GM12892 (cell line): ENCODE data around the gene SLC9A4.

Experiments used
- POLR2A ChIP-seq: IDR thresholded peaks from 2 replicates; pipeline ENCODE4 v1.6.1; 2011; ENCODE audit warnings: low read depth, low read length, control low read depth
- POLR2AphosphoS5 ChIP-seq: IDR thresholded peaks from 2 replicates; pipeline ENCODE4 v1.6.1; 2011; ENCODE audit warnings: low read depth, low read length, control low read depth
- TAF1 ChIP-seq: IDR thresholded peaks from 2 replicates; pipeline ENCODE4 v1.6.1; 2011; ENCODE audit warnings: low read depth, mild to moderate bottlenecking, control low read depth, low read length, borderline replicate concordance

DNA sequence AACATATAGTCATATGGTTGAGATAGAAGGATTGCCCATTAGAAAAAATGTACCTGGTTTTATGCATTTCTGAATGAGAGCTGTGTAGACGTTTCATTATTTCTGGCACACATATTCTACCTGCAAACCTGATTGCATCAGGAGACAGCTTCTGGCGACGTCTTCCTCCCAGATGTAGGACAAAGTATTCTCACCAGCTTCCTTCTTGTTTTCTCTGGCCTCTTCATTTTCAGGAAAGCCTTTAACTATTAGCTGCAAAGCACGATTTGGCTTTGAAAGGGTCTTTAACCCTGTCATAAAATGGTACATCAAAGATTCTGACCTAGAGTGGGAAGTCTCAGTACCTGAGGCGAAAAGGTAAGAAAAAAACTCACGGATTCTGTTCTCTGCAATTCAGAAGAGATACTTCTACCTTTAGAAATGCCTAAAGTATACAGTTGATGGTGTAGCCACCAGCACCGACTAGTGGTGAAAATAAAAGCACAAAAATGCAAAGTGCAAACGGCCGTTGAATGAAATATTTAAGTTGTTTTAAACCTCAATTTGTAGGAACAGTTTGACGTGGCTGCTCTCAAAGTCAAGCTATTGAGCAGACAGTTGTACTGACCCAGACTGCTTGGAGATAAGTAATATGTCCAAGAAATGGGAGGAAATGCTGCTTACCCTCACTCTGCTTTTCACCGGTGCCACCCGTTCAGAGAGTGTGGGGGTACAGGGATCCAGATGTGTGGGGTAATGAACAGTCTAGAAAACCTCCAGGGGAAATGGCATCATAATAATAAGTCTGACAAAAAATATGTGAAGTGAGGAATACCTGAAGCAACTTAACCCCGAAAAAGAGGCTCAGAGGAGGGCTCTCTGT lies 29.8 kb upstream of the SLC9A4 start:
- TF ChIP-seq POLR2AphosphoS5 = no peak
- no peak for TF ChIP-seq POLR2A
- TF ChIP-seq TAF1 = no peak
